Measurements from ENCODE around the gene MYCT1. TPM values are rescaled to one million over a fixed set of nuclear protein-coding genes. Genes with fewer than 3 reads are reported as not detected.
"Not testable (repeated sequence)": the region's sequence is repeated elsewhere in the genome, so short reads cannot be mapped to it uniquely, and the experiment has no call there.

MYCT1 gene
- total RNA-seq, 2 donors from 2014 or later = not detected

GRCh38 chr6:152701863-152702401 is 4.2 kb downstream of the MYCT1 start:
- DNase-seq (ENCODE audit: low spot score in 2 of 2) = no peak
- Mint-ChIP-seq H3K36me3 (no peaks in the 10 kb centered on the region), H3K27ac (no peak overlapping the region), H3K9me3 (no peaks in the 10 kb centered on the region)
- ATAC-seq = no peak

- not testable (repeated sequence) for H3K27ac Mint-ChIP-seq; DNase-seq (ENCODE audit: low spot score in 2 of 2); H3K9me3 Mint-ChIP-seq; H3K36me3 Mint-ChIP-seq; ATAC-seq
Observed at GRCh38 chr6:152703750-152704149, 6.1 kb downstream of the MYCT1 start.

GRCh38 chr6:152705327-152705726 is 7.6 kb downstream of the MYCT1 start:
- ATAC-seq (no peak), DNase-seq (ENCODE audit: low spot score in 2 of 2) (no peak)
- H3K9me3 Mint-ChIP-seq = no peaks in the 10 kb centered on the region
- H3K36me3 Mint-ChIP-seq = no peaks in the 10 kb centered on the region
- no peak overlapping the region for H3K27ac Mint-ChIP-seq

- no peak overlapping the region for H3K27ac Mint-ChIP-seq
Observed at GRCh38 chr6:152716322-152716721, 18.6 kb downstream of the MYCT1 start.

GRCh38 chr6:152720974-152721373 is 23.3 kb downstream of the MYCT1 start:
- no peaks in the 10 kb centered on the region for H3K36me3 Mint-ChIP-seq
- ATAC-seq (no peak), DNase-seq (ENCODE audit: low spot score in 2 of 2) (no peak)
- H3K9me3 Mint-ChIP-seq = no peaks in the 10 kb centered on the region
- H3K27ac Mint-ChIP-seq = no peak overlapping the region

More at GRCh38 chr6:152716322-152716721, 18.6 kb downstream of the MYCT1 start:
- DNase-seq (ENCODE audit: low spot score in 2 of 2) = no peak
- no peak for ATAC-seq
- peaks cover 6 to 10% of the 10 kb centered on the region in 2 donors for H3K36me3 Mint-ChIP-seq
- peaks cover 7 to 12% of the 10 kb centered on the region in 2 donors for H3K9me3 Mint-ChIP-seq

GRCh38 chr6:152721956-152722355 is 24.3 kb downstream of the MYCT1 start:
- ATAC-seq (no peak), DNase-seq (ENCODE audit: low spot score in 2 of 2) (no peak)
- Mint-ChIP-seq H3K9me3 (no peaks in the 10 kb centered on the region), H3K27ac (no peak overlapping the region), H3K36me3 (no peaks in the 10 kb centered on the region)

GRCh38 chr6:152723398-152723797 is 25.7 kb downstream of the MYCT1 start:
- H3K9me3 Mint-ChIP-seq = no peaks in the 10 kb centered on the region
- ATAC-seq (no peak), DNase-seq (ENCODE audit: low spot score in 2 of 2) (no peak)
- H3K36me3 Mint-ChIP-seq = no peaks in the 10 kb centered on the region
- H3K27ac Mint-ChIP-seq = no peak overlapping the region

- Mint-ChIP-seq H3K36me3 (no peaks in the 10 kb centered on the region), H3K9me3 (no peaks in the 10 kb centered on the region), H3K27ac (no peak overlapping the region)
- DNase-seq (ENCODE audit: low spot score in 2 of 2) = no peak
- ATAC-seq = no peak
Observed at GRCh38 chr6:152726313-152726712, 28.6 kb downstream of the MYCT1 start.

- no peak overlapping the region for H3K27ac Mint-ChIP-seq
- H3K36me3 Mint-ChIP-seq = no peaks in the 10 kb centered on the region
- H3K9me3 Mint-ChIP-seq = no peaks in the 10 kb centered on the region
- DNase-seq (ENCODE audit: low spot score in 2 of 2) = no peak
- ATAC-seq = no peak
Observed at GRCh38 chr6:152727507-152727906, 29.8 kb downstream of the MYCT1 start.

GRCh38 chr6:152734630-152735029 is 36.9 kb downstream of the MYCT1 start:
- DNase-seq (ENCODE audit: low spot score in 2 of 2) = no peak
- Mint-ChIP-seq H3K9me3 (no peaks in the 10 kb centered on the region), H3K36me3 (no peaks in the 10 kb centered on the region), H3K27ac (no peak overlapping the region)
- no peak for ATAC-seq

GRCh38 chr6:152736687-152737273 is 39.1 kb downstream of the MYCT1 start:
- Mint-ChIP-seq H3K27ac (no peak overlapping the region), H3K36me3 (no peaks in the 10 kb centered on the region), H3K9me3 (no peaks in the 10 kb centered on the region)
- DNase-seq (ENCODE audit: low spot score in 2 of 2) = no peak
- ATAC-seq = no peak

GRCh38 chr6:152745509-152746171 is 47.9 kb downstream of the MYCT1 start:
- H3K36me3 Mint-ChIP-seq = no peaks in the 10 kb centered on the region
- ATAC-seq = no peak
- no peaks in the 10 kb centered on the region for H3K9me3 Mint-ChIP-seq
- no peak for DNase-seq (ENCODE audit: low spot score in 2 of 2)
- no peak overlapping the region for H3K27ac Mint-ChIP-seq

GRCh38 chr6:152746172-152746553 is 48.5 kb downstream of the MYCT1 start:
- ATAC-seq (no peak), DNase-seq (ENCODE audit: low spot score in 2 of 2) (no peak)
- Mint-ChIP-seq H3K9me3 (no peaks in the 10 kb centered on the region), H3K27ac (no peak overlapping the region), H3K36me3 (no peaks in the 10 kb centered on the region)

GRCh38 chr6:152748843-152749242 is 51.1 kb downstream of the MYCT1 start:
- H3K9me3 Mint-ChIP-seq = no peaks in the 10 kb centered on the region
- no peak for ATAC-seq

GRCh38 chr6:152749336-152749735 is 51.6 kb downstream of the MYCT1 start:
- DNase-seq (ENCODE audit: low spot score in 2 of 2) (no peak), ATAC-seq (no peak)
- no peaks in the 10 kb centered on the region for H3K36me3 Mint-ChIP-seq
- H3K9me3 Mint-ChIP-seq = no peaks in the 10 kb centered on the region
- no peak overlapping the region for H3K27ac Mint-ChIP-seq

More at GRCh38 chr6:152748843-152749242, 51.1 kb downstream of the MYCT1 start:
- no peaks in the 10 kb centered on the region for H3K36me3 Mint-ChIP-seq
- no peak overlapping the region for H3K27ac Mint-ChIP-seq
- DNase-seq (ENCODE audit: low spot score in 2 of 2) = no peak

GRCh38 chr6:152750694-152751093 is 53.0 kb downstream of the MYCT1 start, which contains the start of gene VIP:
Gene VIP (plus strand): TSS chr6:152750797. CDS start chr6:152752178, 1,381 bp downstream.
- no peak within 1 kb of the TSS for H3K27ac Mint-ChIP-seq
- no peak for ATAC-seq
- no peak for DNase-seq (ENCODE audit: low spot score in 2 of 2)
- no peaks in the 10 kb centered on the region for H3K36me3 Mint-ChIP-seq
- no peaks in the 10 kb centered on the region for H3K9me3 Mint-ChIP-seq

GRCh38 chr6:152765331-152765730 is 67.6 kb downstream of the MYCT1 start:
- Mint-ChIP-seq H3K9me3 (no peaks in the 10 kb centered on the region), H3K27ac (no peak overlapping the region), H3K36me3 (no peaks in the 10 kb centered on the region)
- ATAC-seq = no peak
- DNase-seq (ENCODE audit: low spot score in 2 of 2) = no peak

GRCh38 chr6:152769159-152769558 is 71.5 kb downstream of the MYCT1 start:
- DNase-seq (ENCODE audit: low spot score in 2 of 2) (no peak), ATAC-seq (no peak)
- H3K27ac Mint-ChIP-seq = no peak overlapping the region
- H3K9me3 Mint-ChIP-seq = no peaks in the 10 kb centered on the region
- H3K36me3 Mint-ChIP-seq = no peaks in the 10 kb centered on the region

Measured in activated naive CD4-positive, alpha-beta T cell treated with anti-CD3 and anti-CD28 coated beads, Interleukin-2, amount 50 U/mL, for 72 hours (primary cell).